ENCODE data around the gene LRRC75B. TPM values are rescaled to one million over a fixed set of nuclear protein-coding genes. Genes with fewer than 3 reads are reported as not detected.

Gene LRRC75B
- total and polyA plus RNA-seq, 2 of the 13 experiments (the other 11 are each of a cell fraction or from before 2014, with no cell fraction given) = 11.8 to 34.8 TPM

DNA sequence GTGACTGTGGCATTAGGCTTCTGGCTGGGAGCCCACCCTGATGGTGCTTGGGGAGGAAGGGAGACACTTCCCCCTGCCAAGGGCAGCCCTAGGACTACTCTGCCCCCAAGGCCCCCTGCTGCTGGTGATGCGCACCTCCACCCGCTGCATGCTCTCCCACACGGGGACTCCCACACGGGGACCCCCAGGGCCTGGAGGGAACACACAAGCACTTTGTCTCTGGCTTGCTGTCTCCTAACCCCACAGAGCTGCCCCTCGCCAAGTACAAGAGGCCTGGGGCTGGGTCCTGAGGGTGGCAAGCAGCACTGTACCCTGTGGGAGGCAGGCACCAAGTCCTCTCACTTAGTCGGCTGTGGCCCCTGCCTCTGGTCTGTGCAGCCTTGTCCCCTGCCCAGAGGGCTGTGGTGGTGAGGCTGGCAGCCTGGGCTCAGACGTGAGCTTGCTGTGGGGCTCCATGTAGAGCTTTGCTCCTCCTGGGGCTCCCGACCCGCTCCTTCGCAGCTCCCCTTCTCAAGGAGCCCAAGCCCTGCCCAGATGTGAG lies 7.9 kb downstream of the LRRC75B start:
- TF ChIP-seq, protein P1, sequence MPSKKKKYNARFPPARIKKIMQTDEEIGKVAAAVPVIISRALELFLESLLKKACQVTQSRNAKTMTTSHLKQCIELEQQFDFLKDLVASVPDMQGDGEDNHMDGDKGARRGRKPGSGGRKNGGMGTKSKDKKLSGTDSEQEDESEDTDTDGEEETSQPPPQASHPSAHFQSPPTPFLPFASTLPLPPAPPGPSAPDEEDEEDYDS (CRISPR knock-in tag; IDR thresholded peaks at IDR 0.05) = no peak
- 0 out of 2 replicates have a peak, but pooled peaks have one; percentile 19 for TF ChIP-seq POLR2G (IDR thresholded peaks at IDR 0.05; ENCODE audit: low read depth, low read length)
- TF ChIP-seq PITX1 (CRISPR knock-in tag; IDR thresholded peaks at IDR 0.05) = 0 out of 2 replicates have a peak, but pooled peaks have one; percentile 31
- no peak for TF ChIP-seq RBM39 (IDR thresholded peaks at IDR 0.05; ENCODE audit: low read depth, low read length, poor library complexity, severe bottlenecking)
- peak; percentile 79 for TF ChIP-seq AGO1 (IDR thresholded peaks at IDR 0.05; ENCODE audit: low read depth, low read length, poor library complexity, severe bottlenecking)
- TF ChIP-seq HNRNPL (IDR thresholded peaks at IDR 0.05; ENCODE audit: low read depth, low read length) = 0 out of 2 replicates have a peak, but pooled peaks have one; percentile 62
- TF ChIP-seq AGO2 (optimal IDR thresholded peaks at IDR 0.05; ENCODE audit: low read depth, low read length) = peak; percentile 93
- 0 out of 2 replicates have a peak, but pooled peaks have one; percentile 26 for TF ChIP-seq ZC3H13 (CRISPR knock-in tag; IDR thresholded peaks at IDR 0.05)
- BruUV-seq (replicated peaks) = no TSS peak
- DNase-seq (ENCODE audit: low spot score) (no peak), ATAC-seq (peak; percentile 15), FAIRE-seq (no peak)
- H3K4me1 ChIP-seq (ENCODE audit: insufficient read depth, low read length) = peaks cover 86% of the 10 kb centered on the region
- no peaks in the 10 kb centered on the region for H3K79me2 ChIP-seq (ENCODE audit: insufficient read depth, low read length)
- H3K36me3 ChIP-seq (replicated peaks in 1 of 2; ENCODE audit: control insufficient read depth in 1 of 2, insufficient read depth in 2 of 2, low read length in 2 of 2) = peaks cover 8 to 19% of the 10 kb centered on the region in 2 experiments; a peak in 4 of 5 replicates
- H3K27ac ChIP-seq (ENCODE audit: extremely low read length, insufficient read depth, low read length) = peak overlapping the region; percentile 16
- ChIA-PET POLR2A (interaction anchor here (1.5 to 4.1 kb wide), 4 partner anchors 9 to 33 kb away, joined by 4 to 80 read pairs (median 38); partner anchors contain the start of genes GGT1, GUCD1, LRRC75B and SNRPD3), CTCF (ENCODE audit: low intra/inter-chr PET ratio, low total read pairs) (no interaction called here)
- H2AFZ ChIP-seq (ENCODE audit: low read length) = no peak overlapping the region
- no peaks in the 10 kb centered on the region for H4K20me1 ChIP-seq (ENCODE audit: insufficient read depth, low read length)
- intact Hi-C loops (cut with micrococcal nuclease; ENCODE audit: unreplicated experiment) (no loop called here), in situ Hi-C loops (cut with HindIII; ENCODE audit: extremely low pct_ligation_motif_present, low pct_unique_long_range_greater_than_20kb) (no loop called here)
- no peak overlapping the region; the same call in 1 of the 2 replicates for H3K9ac ChIP-seq (ENCODE audit: insufficient read depth, low read depth, low read length)
- H3K9me3 ChIP-seq (ENCODE audit: low read length) = no peaks in the 10 kb centered on the region
- H3K4me2 ChIP-seq (ENCODE audit: low read depth, low read length) = no peak overlapping the region
- H3K27me3 ChIP-seq (ENCODE audit: control insufficient read depth in 1 of 2, insufficient read depth in 2 of 2, low read length in 2 of 2) = no peaks in the 10 kb centered on the region
- no peak overlapping the region for H3K4me3 ChIP-seq (replicated peaks in 1 of 3; ENCODE audit: insufficient read depth in 1 of 3, low read depth in 2 of 3, low read length in 3 of 3)
- no CpG with 5 or more reads among the region's 10 CpGs for WGBS (ENCODE audit: low lambda C conversion rate)

All from HepG2 (cell line).